Large intestine (tissue), 3 donors: ENCODE results near the gene SOCS3. TPM values are rescaled to one million over a fixed set of nuclear protein-coding genes. Genes with fewer than 3 reads are reported as not detected.

ENCODE experiments used
- DNase-seq, 2 donors: peaks; one replicate each; pipeline versions ENCODE4 v3.0.0 to v3.0.0-alpha.2; 2013
- H3K27ac ChIP-seq: one replicate; pipeline ENCODE4 v1.5.1; 2013; ENCODE audit warnings: low read length
- H3K27me3 ChIP-seq: 2 replicates; pipeline ENCODE4 v1.6.1; 2013; ENCODE audit warnings: low read length; ENCODE audit not compliant: control insufficient read depth, insufficient read depth
- H3K36me3 ChIP-seq: 2 replicates; pipeline ENCODE4 v1.6.1; 2013; ENCODE audit warnings: low read length; ENCODE audit not compliant: control insufficient read depth, insufficient read depth
- H3K4me1 ChIP-seq: one replicate; pipeline ENCODE4 v1.6.1; 2013; ENCODE audit warnings: low read length; ENCODE audit not compliant: control insufficient read depth, insufficient read depth
- H3K4me3 ChIP-seq: one replicate; pipeline ENCODE4 v1.5.1; 2013; ENCODE audit warnings: low read length
- H3K9me3 ChIP-seq: one replicate; pipeline ENCODE4 v1.6.1; 2013; ENCODE audit warnings: mild to moderate bottlenecking, low read depth, low read length, moderate library complexity; ENCODE audit not compliant: control insufficient read depth
- whole genome bisulfite sequencing: methylation state at CpG from one replicate; pipeline ENCODE4 v1.1.5; 2013; ENCODE audit warnings: low lambda C conversion rate; ENCODE audit not compliant: insufficient coverage; 5-methylcytosine and 5-hydroxymethylcytosine counted together
- polyA plus RNA-seq: library from polyadenylated mRNA; unstranded; fragments of 120-200 nt; gene quantifications from one replicate; pipeline ENCODE4 v1.2.1, GENCODE V29; 2013

Gene SOCS3
- polyA plus RNA-seq, 1 donor: 49.6 TPM

- WGBS: no CpG with 5 or more reads among the region's 8 CpGs
Measured at GRCh38 chr17:78368854-78369495, 9.1 kb upstream of the SOCS3 start.

DNA sequence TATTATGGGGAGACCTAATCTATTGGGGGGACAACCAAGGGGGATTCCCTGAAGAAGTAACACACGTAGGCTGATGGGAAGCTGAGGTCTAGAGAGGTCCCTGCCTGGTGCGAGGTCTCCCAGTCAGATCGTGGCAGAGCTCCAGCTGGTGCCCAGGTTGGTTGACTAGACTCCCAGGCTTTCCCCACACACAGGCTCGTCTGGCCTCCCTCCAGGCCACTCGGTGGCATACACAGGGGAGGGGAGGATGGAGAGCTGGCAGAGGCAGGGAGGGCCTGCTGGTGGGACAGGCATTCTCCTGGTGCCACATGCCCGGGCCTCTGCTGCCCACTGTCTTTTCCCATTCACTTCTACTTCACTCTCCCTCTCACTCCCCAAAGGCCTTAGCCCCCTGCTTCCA lies 8.5 kb upstream of the SOCS3 start:
- 100% methylated on average over 1 of the region's 6 CpGs for WGBS
- Histone ChIP-seq H3K27me3 (no peaks in the 10 kb centered on the region), H3K4me1 (peaks cover 15% of the 10 kb centered on the region), H3K27ac (no peak overlapping the region), H3K4me3 (no peak overlapping the region), H3K9me3 (no peaks in the 10 kb centered on the region), H3K36me3 (no peaks in the 10 kb centered on the region)
- no peak for DNase-seq

More at GRCh38 chr17:78368854-78369495, 9.1 kb upstream of the SOCS3 start:
- no peaks in the 10 kb centered on the region for H3K27me3 ChIP-seq
- H3K27ac ChIP-seq: no peak overlapping the region
- DNase-seq: no peak
- no peaks in the 10 kb centered on the region for H3K9me3 ChIP-seq
- peaks cover 15% of the 10 kb centered on the region for H3K4me1 ChIP-seq
- no peak overlapping the region for H3K4me3 ChIP-seq
- H3K36me3 ChIP-seq: no peaks in the 10 kb centered on the region

GRCh38 chr17:78367193-78367592 lies 7.3 kb upstream of the SOCS3 start:
- Histone ChIP-seq H3K9me3 (no peaks in the 10 kb centered on the region), H3K27me3 (no peaks in the 10 kb centered on the region), H3K4me1 (peaks cover 15% of the 10 kb centered on the region), H3K27ac (no peak overlapping the region), H3K36me3 (no peaks in the 10 kb centered on the region), H3K4me3 (no peak overlapping the region)
- no CpG with 5 or more reads among the region's 5 CpGs for WGBS
- no peak for DNase-seq

GRCh38 chr17:78366109-78366848 lies 6.4 kb upstream of the SOCS3 start:
- DNase-seq: no peak
- Histone ChIP-seq H3K36me3 (no peaks in the 10 kb centered on the region), H3K4me3 (no peak overlapping the region), H3K4me1 (peaks cover 15% of the 10 kb centered on the region), H3K9me3 (no peaks in the 10 kb centered on the region), H3K27ac (peak overlapping the region; percentile 9), H3K27me3 (no peaks in the 10 kb centered on the region)
- 80% methylated on average over 1 of the region's 18 CpGs for WGBS

DNA sequence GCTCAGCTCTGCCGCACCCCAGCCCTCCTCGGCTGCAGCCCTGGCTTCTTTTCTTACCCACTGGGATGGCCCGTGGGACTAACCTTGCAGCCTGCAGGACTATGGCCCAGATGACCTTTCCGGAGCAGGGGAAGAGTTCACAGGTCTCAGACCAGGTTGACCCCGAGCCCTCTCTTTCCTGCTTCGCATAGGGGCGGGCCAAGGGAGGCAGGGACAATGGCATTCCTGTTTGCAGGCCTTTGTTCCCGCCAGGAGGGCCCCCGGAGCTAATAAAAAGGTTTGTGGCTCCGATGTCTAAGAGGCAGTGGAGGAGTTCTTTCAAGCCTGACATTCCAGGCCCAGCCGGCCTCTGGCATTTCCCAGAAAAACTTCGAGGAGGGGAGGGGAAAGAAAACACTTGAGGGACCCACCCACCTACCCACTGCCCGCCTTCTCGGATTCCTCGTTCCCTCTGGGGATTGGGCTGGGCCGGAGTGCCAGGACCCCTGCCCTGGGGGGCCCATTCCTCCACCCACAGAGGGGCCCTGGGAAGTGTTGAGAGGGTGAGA lies 5.8 kb upstream of the SOCS3 start:
- H3K27ac ChIP-seq: peak overlapping the region; percentile 9
- H3K9me3 ChIP-seq: no peaks in the 10 kb centered on the region
- H3K4me1 ChIP-seq: peaks cover 15% of the 10 kb centered on the region

GRCh38 chr17:78364436-78365281 lies 4.8 kb upstream of the SOCS3 start:
- 30% methylated on average over 3 of the region's 26 CpGs for WGBS
- Histone ChIP-seq H3K36me3 (no peaks in the 10 kb centered on the region), H3K27me3 (no peaks in the 10 kb centered on the region), H3K27ac (no peak overlapping the region), H3K9me3 (no peaks in the 10 kb centered on the region), H3K4me3 (no peak overlapping the region), H3K4me1 (peaks cover 15% of the 10 kb centered on the region)
- no peak for DNase-seq

More for the DNA sequence above, 5.8 kb upstream of the SOCS3 start:
- DNase-seq: peak in 1 of 2 donors; percentile 63
- no CpG with 5 or more reads among the region's 16 CpGs for WGBS
- Histone ChIP-seq H3K27me3 (no peaks in the 10 kb centered on the region), H3K4me3 (no peak overlapping the region), H3K36me3 (no peaks in the 10 kb centered on the region)

DNA sequence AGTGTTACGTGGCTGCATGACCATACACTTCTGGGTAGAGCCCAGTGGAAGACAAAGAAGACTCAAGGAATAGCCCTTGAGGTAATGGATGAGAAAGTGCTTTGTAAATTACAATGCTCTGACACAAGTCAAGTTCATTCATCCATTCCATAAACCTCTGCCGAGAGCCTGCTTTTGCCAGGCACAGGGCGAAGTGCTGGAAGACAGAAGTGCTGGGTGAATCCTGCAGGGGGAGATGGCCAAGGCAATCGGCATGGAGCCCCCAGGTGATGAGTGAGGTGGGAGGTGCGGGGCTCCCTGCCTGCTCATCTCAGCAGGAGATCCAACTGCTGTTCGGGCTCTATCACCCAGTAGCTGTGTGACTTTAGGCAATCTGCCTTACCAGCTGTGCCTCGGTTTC lies 2.8 kb upstream of the SOCS3 start:
- no CpG with 5 or more reads among the region's 7 CpGs for WGBS
- peaks cover 27% of the 10 kb centered on the region for H3K4me1 ChIP-seq
- no peak overlapping the region for H3K4me3 ChIP-seq
- no peaks in the 10 kb centered on the region for H3K9me3 ChIP-seq
- H3K27me3 ChIP-seq: peaks cover 7% of the 10 kb centered on the region
- DNase-seq: no peak
- H3K27ac ChIP-seq: no peak overlapping the region
- H3K36me3 ChIP-seq: peaks cover 6% of the 10 kb centered on the region

DNA sequence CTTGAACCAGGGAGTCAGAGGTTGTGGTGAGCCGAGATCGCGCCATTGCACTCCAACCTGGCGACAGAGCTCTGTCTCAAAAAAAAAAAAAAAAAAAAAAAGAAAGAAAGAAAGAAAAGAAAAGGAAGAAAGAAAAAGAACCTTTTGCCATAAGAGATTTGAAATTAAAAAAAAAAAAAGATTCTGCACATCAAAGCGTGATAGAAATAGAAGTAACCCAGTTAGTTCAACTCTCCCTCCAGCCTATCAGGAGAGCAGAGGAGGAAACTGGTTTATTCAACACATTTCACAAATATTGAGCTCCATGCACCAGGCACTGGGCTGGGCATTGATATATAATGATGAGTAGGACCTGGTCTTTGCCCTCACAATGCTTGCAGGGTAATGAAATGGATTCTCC lies 2.4 kb upstream of the SOCS3 start:
- H3K4me3 ChIP-seq: no peak overlapping the region
- no peaks in the 10 kb centered on the region for H3K9me3 ChIP-seq
- WGBS: 100% methylated on average over 3 of the region's 5 CpGs
- peaks cover 7% of the 10 kb centered on the region for H3K27me3 ChIP-seq
- DNase-seq: no peak
- peaks cover 10% of the 10 kb centered on the region for H3K36me3 ChIP-seq
- H3K4me1 ChIP-seq: peaks cover 27% of the 10 kb centered on the region
- H3K27ac ChIP-seq: no peak overlapping the region

DNA sequence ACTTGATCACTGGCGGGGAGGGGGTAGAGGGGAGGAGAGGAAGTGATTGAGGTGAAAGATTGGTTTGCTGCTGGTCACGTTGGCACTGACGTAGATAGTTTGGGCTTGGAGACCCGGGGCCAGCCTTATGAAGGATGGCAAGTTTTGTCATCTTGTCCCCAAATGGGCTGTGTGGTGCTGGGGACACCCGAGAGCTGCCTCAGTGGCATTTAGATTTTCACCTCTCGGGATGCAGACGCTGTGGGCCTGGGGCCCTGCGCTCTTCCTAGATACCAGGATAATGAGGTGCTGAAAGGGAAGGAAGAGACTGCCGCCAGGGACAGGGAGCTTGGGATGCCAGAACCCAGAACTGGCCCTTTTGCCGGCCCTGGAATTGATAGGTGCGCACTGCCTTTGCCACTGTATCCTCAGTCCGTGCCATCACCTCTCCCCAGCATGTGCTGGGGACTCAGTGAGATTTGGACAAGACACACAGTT lies 1.4 kb upstream of the SOCS3 start:
- H3K27me3 ChIP-seq: peaks cover 7% of the 10 kb centered on the region
- peaks cover 25% of the 10 kb centered on the region for H3K4me1 ChIP-seq
- no CpG with 5 or more reads among the region's 12 CpGs for WGBS
- H3K36me3 ChIP-seq: peaks cover 14% of the 10 kb centered on the region
- no peak overlapping the region for H3K4me3 ChIP-seq
- H3K9me3 ChIP-seq: no peaks in the 10 kb centered on the region
- DNase-seq: no peak
- no peak overlapping the region for H3K27ac ChIP-seq
